Smooth muscle cell (in vitro differentiated cells): ENCODE measurements around the gene R3HDM1. TPM values are rescaled to one million over a fixed set of nuclear protein-coding genes. Genes with fewer than 3 reads are reported as not detected.

Experiments
- DNase-seq: peaks from one replicate; lab custom pipeline; 2025; ENCODE audit not compliant: unreplicated experiment; lab: John Stamatoyannopoulos, UW
- H2AFZ ChIP-seq: fragments of 200-600 bp; sonication (generic); 2 replicates; pipeline ENCODE4 v1.6.0; 2016; ENCODE audit warnings: antibody characterized with exemption, low read depth, mild to moderate bottlenecking
- H3F3A ChIP-seq: fragments of 200-600 bp; sonication (generic); 2 replicates; pipeline ENCODE4 v1.6.0; 2017; ENCODE audit warnings: antibody characterized with exemption, low read depth
- H3K27ac ChIP-seq: fragments of 200-600 bp; sonication (generic); 2 replicates; pipeline ENCODE4 v1.5.1; 2016; ENCODE audit warnings: low read depth, mild to moderate bottlenecking
- H3K27me3 ChIP-seq: fragments of 200-600 bp; sonication (generic); 2 replicates; pipeline ENCODE4 v1.6.1; 2016; ENCODE audit warnings: low read depth, mild to moderate bottlenecking
- H3K36me3 ChIP-seq: fragments of 200-600 bp; sonication (generic); 2 replicates; pipeline ENCODE4 v1.5.1; 2016; ENCODE audit warnings: low read depth
- H3K4me1 ChIP-seq: fragments of 200-600 bp; sonication (generic); 2 replicates; pipeline ENCODE4 v1.5.1; 2016; ENCODE audit warnings: low read depth
- H3K4me2 ChIP-seq: fragments of 200-600 bp; sonication (generic); 2 replicates; pipeline ENCODE4 v1.6.0; 2016; ENCODE audit warnings: mild to moderate bottlenecking
- H3K4me3 ChIP-seq: fragments of 200-600 bp; sonication (generic); 2 replicates; pipeline ENCODE4 v1.5.1; 2016; ENCODE audit warnings: mild to moderate bottlenecking
- H3K79me2 ChIP-seq: fragments of 200-600 bp; sonication (generic); 2 replicates; pipeline ENCODE4 v1.6.0; 2016; ENCODE audit warnings: low read depth, mild to moderate bottlenecking
- H3K9ac ChIP-seq: fragments of 200-600 bp; sonication (generic); 2 replicates; pipeline ENCODE4 v1.6.0; 2016; ENCODE audit warnings: low read depth
- H3K9me3 ChIP-seq: fragments of 200-600 bp; sonication (generic); replicated peaks from 2 replicates; pipeline ENCODE4 v1.5.1; 2016; ENCODE audit warnings: low read depth
- H4K20me1 ChIP-seq: fragments of 200-600 bp; sonication (generic); 2 replicates; pipeline ENCODE4 v1.6.0; 2016; ENCODE audit warnings: low read depth
- WGBS: methylation state at CpG from one replicate; pipeline ENCODE4 v1.1.7; 2016; ENCODE audit warnings: low lambda C conversion rate; 5-methylcytosine and 5-hydroxymethylcytosine counted together
- polyA plus RNA-seq: library from polyadenylated mRNA; unstranded; fragments of >200 nt; fragmentation: Nextera tagmentation; extraction: Ambion mirVana; gene quantifications from 2 replicates; pipeline ENCODE4 v1.2.1, GENCODE V29; 2016
- total RNA-seq: library from RNA; depleted of rRNA; stranded (reverse); fragments of >200 nt; gene quantifications from 2 replicates; pipeline ENCODE4 v1.2.3, GENCODE V29; 2014
- TF ChIP-seq, protein P1 (sequence below): fragments of 200-600 bp; sonication (generic); IDR thresholded peaks from 2 replicates; pipeline ENCODE4 v1.5.1; 2017; ENCODE audit warnings: borderline replicate concordance, mild to moderate bottlenecking, antibody characterized with exemption; ENCODE audit not compliant: insufficient read depth, poor library complexity, severe bottlenecking

R3HDM1 gene
- total and polyA plus RNA-seq, 2 experiments from 2014 or later = 14.2 to 20.6 TPM

DNA sequence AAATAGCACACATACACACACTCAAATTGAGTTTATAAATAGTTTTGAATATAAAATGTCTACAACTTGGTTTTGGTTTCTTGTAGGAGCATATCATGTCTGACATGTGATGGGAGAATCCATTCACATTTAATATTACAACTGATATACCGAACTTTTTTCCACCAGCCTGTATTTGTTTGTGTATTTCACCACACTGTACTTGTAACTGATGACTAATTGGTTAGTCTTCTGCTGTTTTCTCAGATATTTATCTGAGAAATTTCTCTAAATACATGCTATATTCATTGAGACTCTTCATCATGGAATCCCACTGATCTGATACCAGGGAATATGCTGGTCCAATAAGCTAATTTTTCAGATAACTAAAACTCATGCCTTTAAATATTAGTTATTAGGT, 154.1 kb downstream of the R3HDM1 start:
- Histone ChIP-seq H3K4me1 (no peaks in the 10 kb centered on the region), H3K9me3 (no peaks in the 10 kb centered on the region), H3F3A (no peaks in the 10 kb centered on the region), H3K9ac (no peak overlapping the region), H3K4me3 (no peak overlapping the region), H4K20me1 (no peaks in the 10 kb centered on the region), H3K79me2 (no peaks in the 10 kb centered on the region), H2AFZ (no peak overlapping the region), H3K27ac (no peak overlapping the region), H3K27me3 (no peaks in the 10 kb centered on the region), H3K4me2 (no peak overlapping the region), H3K36me3 (peaks cover 3% of the 10 kb centered on the region)
- DNase-seq = no peak
- TF ChIP-seq, protein P1, sequence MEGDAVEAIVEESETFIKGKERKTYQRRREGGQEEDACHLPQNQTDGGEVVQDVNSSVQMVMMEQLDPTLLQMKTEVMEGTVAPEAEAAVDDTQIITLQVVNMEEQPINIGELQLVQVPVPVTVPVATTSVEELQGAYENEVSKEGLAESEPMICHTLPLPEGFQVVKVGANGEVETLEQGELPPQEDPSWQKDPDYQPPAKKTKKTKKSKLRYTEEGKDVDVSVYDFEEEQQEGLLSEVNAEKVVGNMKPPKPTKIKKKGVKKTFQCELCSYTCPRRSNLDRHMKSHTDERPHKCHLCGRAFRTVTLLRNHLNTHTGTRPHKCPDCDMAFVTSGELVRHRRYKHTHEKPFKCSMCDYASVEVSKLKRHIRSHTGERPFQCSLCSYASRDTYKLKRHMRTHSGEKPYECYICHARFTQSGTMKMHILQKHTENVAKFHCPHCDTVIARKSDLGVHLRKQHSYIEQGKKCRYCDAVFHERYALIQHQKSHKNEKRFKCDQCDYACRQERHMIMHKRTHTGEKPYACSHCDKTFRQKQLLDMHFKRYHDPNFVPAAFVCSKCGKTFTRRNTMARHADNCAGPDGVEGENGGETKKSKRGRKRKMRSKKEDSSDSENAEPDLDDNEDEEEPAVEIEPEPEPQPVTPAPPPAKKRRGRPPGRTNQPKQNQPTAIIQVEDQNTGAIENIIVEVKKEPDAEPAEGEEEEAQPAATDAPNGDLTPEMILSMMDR = no peak
- 85% methylated on average over 1 of the region's 1 CpG for WGBS

GRCh38 chr2:135688978-135689377, 157.7 kb downstream of the R3HDM1 start:
- Histone ChIP-seq H2AFZ (no peak overlapping the region), H3K27ac (no peak overlapping the region), H3F3A (no peaks in the 10 kb centered on the region), H4K20me1 (no peaks in the 10 kb centered on the region), H3K79me2 (no peaks in the 10 kb centered on the region), H3K27me3 (no peaks in the 10 kb centered on the region), H3K9me3 (no peaks in the 10 kb centered on the region), H3K4me1 (no peaks in the 10 kb centered on the region), H3K4me2 (no peak overlapping the region), H3K4me3 (no peak overlapping the region), H3K36me3 (no peaks in the 10 kb centered on the region), H3K9ac (no peak overlapping the region)
- TF ChIP-seq, protein P1 = no peak
- no peak for DNase-seq

- Histone ChIP-seq H3K27me3 (no peaks in the 10 kb centered on the region), H3K9me3 (no peaks in the 10 kb centered on the region), H3F3A (no peaks in the 10 kb centered on the region), H3K4me2 (no peak overlapping the region), H3K9ac (no peak overlapping the region), H3K4me1 (no peaks in the 10 kb centered on the region), H2AFZ (no peak overlapping the region), H3K36me3 (no peaks in the 10 kb centered on the region), H3K4me3 (no peak overlapping the region), H4K20me1 (no peaks in the 10 kb centered on the region), H3K27ac (no peak overlapping the region), H3K79me2 (no peaks in the 10 kb centered on the region)
- TF ChIP-seq, protein P1 = no peak
- DNase-seq = no peak
- WGBS = 93% methylated on average over 3 of the region's 3 CpGs
Measured at GRCh38 chr2:135689679-135690078, 158.4 kb downstream of the R3HDM1 start.

DNA sequence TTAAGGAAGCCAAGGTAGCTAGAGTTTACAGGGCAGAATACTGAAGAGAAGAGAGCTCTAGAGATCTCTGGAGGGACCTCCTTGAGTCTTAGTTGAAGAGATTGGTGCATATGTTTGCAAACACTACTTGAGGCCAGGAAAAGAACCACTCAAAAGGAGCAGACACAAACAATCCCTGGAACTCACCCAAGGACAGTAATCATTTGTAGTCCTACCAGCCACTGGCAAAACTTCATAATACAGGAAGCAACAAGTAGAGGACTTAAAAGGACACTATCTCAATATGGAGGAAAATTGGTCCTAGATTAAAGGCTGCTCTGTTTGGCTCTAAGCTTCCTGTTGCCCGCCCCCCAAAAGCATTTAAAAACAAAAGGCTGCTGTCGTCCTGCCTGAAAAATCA, 163.4 kb downstream of the R3HDM1 start:
- no peaks in the 10 kb centered on the region for H3F3A ChIP-seq
- no peaks in the 10 kb centered on the region for H3K9me3 ChIP-seq
- no peak overlapping the region for H3K27ac ChIP-seq
- no peaks in the 10 kb centered on the region for H4K20me1 ChIP-seq
- no peaks in the 10 kb centered on the region for H3K4me1 ChIP-seq
- no peak for DNase-seq
- TF ChIP-seq, protein P1 = no peak
- no peak overlapping the region for H3K4me2 ChIP-seq
- H3K36me3 ChIP-seq = no peaks in the 10 kb centered on the region
- H3K4me3 ChIP-seq = no peak overlapping the region
- no peaks in the 10 kb centered on the region for H3K79me2 ChIP-seq
- no peak overlapping the region for H2AFZ ChIP-seq
- 82% methylated on average over 2 of the region's 2 CpGs for WGBS
- no peak overlapping the region for H3K9ac ChIP-seq
- no peaks in the 10 kb centered on the region for H3K27me3 ChIP-seq
